ENCODE measurements around the gene RPL35A. TPM values are rescaled to one million over a fixed set of nuclear protein-coding genes. Genes with fewer than 3 reads are reported as not detected.

Gene RPL35A
- total and polyA plus RNA-seq, 9 of the 15 experiments (the other 6 are each of a cell fraction or from before 2014, with no cell fraction given), result 1,475 to 2,942 (median 2,367) TPM

GRCh38 chr3:197963019-197963637 lies 13.1 kb downstream of the RPL35A start (continued):
- TF ChIP-seq ZBTB49 (CRISPR knock-in tag; IDR thresholded peaks at IDR 0.05; ENCODE audit: borderline replicate concordance) (no peak), L3MBTL2 (IDR thresholded peaks at IDR 0.05) (no peak), ZKSCAN3 (CRISPR knock-in tag; IDR thresholded peaks at IDR 0.05) (no peak), TAL1 (IDR thresholded peaks at IDR 0.05) (no peak), ZNF696 (CRISPR knock-in tag; conservative IDR thresholded peaks at IDR 0.05) (no peak), SAP30 (IDR thresholded peaks at IDR 0.05; ENCODE audit: borderline replicate concordance, insufficient read depth, low read depth, low read length, poor library complexity, severe bottlenecking) (no peak), ZNF316 (IDR thresholded peaks at IDR 0.05) (0 out of 2 replicates have a peak, but pooled peaks have one; percentile 8), JUN (IDR thresholded peaks at IDR 0.05; ENCODE audit: borderline replicate concordance, low read depth, low read length) (no peak), JUN (CRISPR knock-in tag; IDR thresholded peaks at IDR 0.05; ENCODE audit: borderline replicate concordance) (no peak), XRCC5 (IDR thresholded peaks at IDR 0.05; ENCODE audit: low read depth, low read length) (no peak), ELK1 (CRISPR knock-in tag; IDR thresholded peaks at IDR 0.05) (no peak), ZNF707 (CRISPR knock-in tag; conservative IDR thresholded peaks at IDR 0.05) (no peak), HMBOX1 (IDR thresholded peaks at IDR 0.05) (no peak)

Measured in K562 (cell line).